Stimulated activated CD4-positive, alpha-beta T cell treated with anti-CD3 and anti-CD28 coated beads, Interleukin-15, amount 100 ng/mL, for 1 hour (primary cell): ENCODE results near the gene BOD1L2.

ENCODE experiments used
- DNase-seq, 2 donors: peaks; one replicate each; pipeline ENCODE4 v3.0.0-alpha.2; 2020; ENCODE audit warnings: low read depth in 1 of 2, low spot score in 1 of 2

Gene BOD1L2

GRCh38 chr18:57146956-57147636 is at the start of gene BOD1L2:
TSS of gene BOD1L2 (plus strand) at chr18:57147087. CDS start at chr18:57147313, 226 bp downstream.
- DNase-seq = no peak

- DNase-seq = no peak
Measured at GRCh38 chr18:57107140-57107832, 39.6 kb upstream of the BOD1L2 start.

- DNase-seq = no peak
Measured at GRCh38 chr18:57110290-57110689, 36.6 kb upstream of the BOD1L2 start.

GRCh38 chr18:57113799-57114420 is 33.0 kb upstream of the BOD1L2 start:
- no peak for DNase-seq

- DNase-seq = no peak
Measured at GRCh38 chr18:57116598-57117132, 30.2 kb upstream of the BOD1L2 start.

GRCh38 chr18:57121542-57122112 is 25.3 kb upstream of the BOD1L2 start:
- DNase-seq = no peak

GRCh38 chr18:57122936-57123510 is 23.9 kb upstream of the BOD1L2 start:
- no peak for DNase-seq

- no peak for DNase-seq
Measured at GRCh38 chr18:57125627-57126026, 21.3 kb upstream of the BOD1L2 start.

- DNase-seq = no peak
Measured at GRCh38 chr18:57128220-57128932, 18.5 kb upstream of the BOD1L2 start.

- no peak for DNase-seq
Measured at GRCh38 chr18:57131101-57131500, 15.8 kb upstream of the BOD1L2 start.

- DNase-seq = no peak
Measured at GRCh38 chr18:57131782-57132181, 15.1 kb upstream of the BOD1L2 start.

GRCh38 chr18:57134618-57135135 is 12.2 kb upstream of the BOD1L2 start:
- DNase-seq = no peak

- no peak for DNase-seq
Measured at GRCh38 chr18:57135699-57136098, 11.2 kb upstream of the BOD1L2 start.

GRCh38 chr18:57137847-57138246 is 9.0 kb upstream of the BOD1L2 start:
- no peak for DNase-seq

- no peak for DNase-seq
Measured at GRCh38 chr18:57141208-57142129, 5.4 kb upstream of the BOD1L2 start.

GRCh38 chr18:57142324-57142723 is 4.6 kb upstream of the BOD1L2 start:
- DNase-seq = no peak

GRCh38 chr18:57143265-57143664 is 3.6 kb upstream of the BOD1L2 start:
- no peak for DNase-seq

- DNase-seq = no peak
Measured at GRCh38 chr18:57148263-57148662, 1.4 kb downstream of the BOD1L2 start.

GRCh38 chr18:57149051-57149450 is 2.2 kb downstream of the BOD1L2 start:
- no peak for DNase-seq
